MG63 (cell line): ENCODE measurements around the gene IL10RB. TPM values are rescaled to one million over a fixed set of nuclear protein-coding genes. Genes with fewer than 3 reads are reported as not detected.
"Not testable (repeated sequence)": the region's sequence is repeated elsewhere in the genome, so short reads cannot be mapped to it uniquely, and the experiment has no call there.

ENCODE experiments used
- DNase-seq: peaks from one replicate; pipeline ENCODE4 v3.0.0-alpha.2; 2020
- H3K27me3 ChIP-seq: fragments of 250-450 bp; sonication (Bioruptor Pico); 2 replicates; pipeline ENCODE4 v1.5.1; 2020; ENCODE audit warnings: mild to moderate bottlenecking, moderate library complexity
- H3K36me3 ChIP-seq: fragments of 250-450 bp; sonication (Bioruptor Pico); 2 replicates; pipeline ENCODE4 v1.5.1; 2020; ENCODE audit warnings: mild to moderate bottlenecking, moderate library complexity
- H3K4me3 ChIP-seq: fragments of 250-450 bp; sonication (Bioruptor Pico); 2 replicates; pipeline ENCODE4 v1.5.1; 2020; ENCODE audit warnings: mild to moderate bottlenecking, moderate library complexity
- H3K9me3 ChIP-seq: fragments of 250-450 bp; sonication (Bioruptor Pico); 2 replicates; pipeline ENCODE4 v1.5.1; 2020; ENCODE audit warnings: mild to moderate bottlenecking, moderate library complexity
- total RNA-seq: library from RNA; depleted of rRNA; stranded (reverse); fragments of >200 nt; shearing (Covaris generic); gene quantifications from 2 replicates; pipeline ENCODE4 v1.2.3, GENCODE V29; 2014; ENCODE audit warnings: low replicate concordance

Gene IL10RB
- total RNA-seq, 1 experiment from 2014 or later, result 44.5 TPM

DNA sequence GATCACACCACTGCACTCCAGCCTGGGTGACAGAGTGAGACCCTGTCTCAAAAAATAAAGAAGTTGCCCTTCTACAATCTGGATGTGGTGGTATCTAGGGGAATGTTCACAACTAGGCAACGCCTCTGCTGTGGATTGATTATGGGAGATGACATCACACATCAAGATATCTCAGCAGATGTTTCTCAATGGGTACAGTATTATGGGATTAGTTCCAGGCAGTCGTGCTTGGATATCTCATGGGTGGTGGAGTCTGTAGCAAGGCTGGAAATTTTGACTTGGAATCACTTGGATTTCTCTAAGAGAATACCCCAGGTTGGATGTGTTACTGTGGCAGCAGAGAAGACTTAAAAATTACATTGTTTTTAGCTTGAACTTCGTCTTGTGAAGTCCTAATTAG lies 28.7 kb upstream of the IL10RB start:
- no peak overlapping the region for H3K4me3 ChIP-seq
- DNase-seq, result no peak
- no peaks in the 10 kb centered on the region for H3K9me3 ChIP-seq
- no peaks in the 10 kb centered on the region for H3K27me3 ChIP-seq
- no peaks in the 10 kb centered on the region for H3K36me3 ChIP-seq

DNA sequence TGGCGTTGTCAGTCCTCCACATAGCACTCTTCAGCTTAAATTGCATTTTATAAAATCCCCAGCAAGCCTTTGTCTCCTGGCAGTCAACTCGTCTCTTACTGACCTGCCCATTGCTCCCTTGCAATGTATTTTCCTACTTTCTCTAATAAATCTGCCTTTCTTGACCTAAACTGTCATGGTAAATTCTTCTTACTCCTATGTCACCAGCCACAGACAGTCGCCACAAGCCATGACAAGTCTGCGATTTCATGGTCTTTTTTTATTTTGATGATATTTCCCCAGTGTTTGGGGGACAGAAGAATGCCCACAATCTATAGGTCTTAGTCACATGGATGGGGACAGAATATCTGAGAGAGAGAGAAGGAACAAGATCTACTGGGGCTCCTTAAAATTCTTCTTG lies 28.0 kb upstream of the IL10RB start:
- no peak for DNase-seq
- H3K9me3 ChIP-seq, result no peaks in the 10 kb centered on the region
- H3K27me3 ChIP-seq, result no peaks in the 10 kb centered on the region
- no peaks in the 10 kb centered on the region for H3K36me3 ChIP-seq
- no peak overlapping the region for H3K4me3 ChIP-seq

DNA sequence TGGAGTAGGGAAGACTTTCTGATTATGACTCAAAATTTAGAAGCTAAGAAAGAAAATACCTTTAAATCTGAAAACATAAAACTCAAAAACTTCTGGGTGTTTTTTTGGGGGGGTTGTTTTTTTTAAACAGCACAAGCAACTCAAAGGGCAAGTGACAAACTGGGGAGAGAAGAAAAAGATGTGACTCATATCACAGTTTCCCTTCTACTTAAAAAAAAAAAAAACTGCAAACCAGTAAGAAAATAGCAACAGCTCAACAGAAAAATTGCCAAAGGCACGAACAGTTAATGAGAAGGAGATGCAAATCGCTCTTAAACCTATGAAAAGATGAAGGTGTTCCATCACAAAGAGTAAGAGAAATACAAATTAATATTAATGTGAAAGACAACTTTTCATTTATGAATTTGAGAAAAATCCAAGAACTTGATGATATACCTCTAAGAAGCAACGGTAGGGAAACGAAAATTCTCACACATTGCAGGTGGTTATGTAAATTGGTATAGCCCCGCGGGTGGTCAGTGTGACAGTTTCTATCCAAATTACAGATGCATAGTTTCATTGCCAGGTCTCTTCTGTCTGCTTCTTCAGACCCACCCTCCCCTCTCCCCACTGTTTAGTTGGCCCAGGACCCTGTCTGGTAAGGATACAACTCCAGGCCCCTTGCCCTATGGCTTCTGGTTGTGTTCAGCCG lies 27.5 kb upstream of the IL10RB start:
- no peak overlapping the region for H3K4me3 ChIP-seq
- no peaks in the 10 kb centered on the region for H3K9me3 ChIP-seq
- DNase-seq, result no peak
- no peaks in the 10 kb centered on the region for H3K36me3 ChIP-seq
- H3K27me3 ChIP-seq, result no peaks in the 10 kb centered on the region

DNA sequence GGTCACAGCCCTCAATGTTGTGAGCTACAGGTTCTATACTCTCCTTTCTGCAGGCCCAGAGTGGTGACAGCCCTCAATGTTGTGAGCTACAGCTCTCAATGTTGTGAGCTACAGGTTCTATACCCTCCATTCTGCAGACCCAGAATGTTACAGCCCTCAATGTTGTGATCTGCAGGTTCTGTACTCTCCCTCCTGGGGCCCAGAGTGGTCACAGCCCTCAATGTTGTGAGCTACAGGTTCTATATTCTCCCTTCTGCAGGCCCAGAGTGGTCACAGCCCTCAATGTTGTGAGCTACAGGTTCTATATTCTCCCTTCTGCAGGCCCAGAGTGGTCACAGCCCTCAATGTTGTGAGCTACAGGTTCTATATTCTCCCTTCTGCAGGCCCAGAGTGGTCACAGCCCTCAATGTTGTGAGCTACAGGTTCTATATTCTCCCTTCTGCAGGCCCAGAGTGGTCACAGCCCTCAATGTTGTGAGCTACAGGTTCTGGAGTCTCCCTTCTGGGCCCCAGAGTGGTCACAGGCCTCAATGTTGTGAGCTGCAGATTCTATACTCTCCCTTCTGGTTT lies 26.5 kb upstream of the IL10RB start:
- not testable (repeated sequence) for H3K36me3 ChIP-seq, H3K4me3 ChIP-seq, H3K27me3 ChIP-seq, H3K9me3 ChIP-seq, DNase-seq

DNA sequence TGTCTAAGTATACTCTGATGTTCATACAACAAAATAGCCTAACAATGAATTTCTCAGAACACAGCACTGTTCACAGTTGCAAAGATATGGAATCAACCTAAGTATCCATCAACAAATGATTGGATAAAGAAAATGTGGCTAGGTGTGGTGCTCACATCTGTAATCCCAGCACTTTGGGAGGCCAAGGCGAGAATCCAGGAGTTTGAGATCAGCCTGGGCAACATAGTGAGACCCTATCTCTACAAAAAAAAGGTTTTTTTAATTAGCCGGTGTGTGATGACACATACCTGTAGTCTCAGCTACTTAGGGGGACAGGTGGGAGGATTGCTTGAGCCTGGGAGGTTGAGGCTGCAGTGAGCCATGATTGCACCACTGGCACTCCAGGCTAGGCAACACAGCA lies 25.8 kb upstream of the IL10RB start:
- no peaks in the 10 kb centered on the region for H3K36me3 ChIP-seq
- DNase-seq, result no peak
- no peak overlapping the region for H3K4me3 ChIP-seq
- no peaks in the 10 kb centered on the region for H3K27me3 ChIP-seq
- H3K9me3 ChIP-seq, result no peaks in the 10 kb centered on the region

DNA sequence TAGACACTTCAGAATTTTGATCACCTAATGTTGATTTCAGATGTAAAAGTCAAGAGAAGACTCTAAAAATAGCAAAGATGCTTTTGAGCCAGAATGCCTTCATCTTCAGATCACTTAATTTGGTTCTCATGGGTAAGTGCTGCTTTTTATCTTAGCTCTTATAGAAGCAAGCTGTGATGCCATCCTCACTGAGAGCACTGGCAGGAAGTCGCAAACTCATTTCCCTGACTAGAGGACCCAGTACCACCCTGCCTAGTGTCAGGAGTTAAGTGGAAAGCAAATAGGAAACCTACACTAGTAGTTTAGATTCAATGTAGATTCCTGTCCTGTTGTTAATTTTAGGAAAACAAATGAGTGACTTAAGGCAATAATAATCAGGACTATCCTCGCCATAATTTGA lies 24.3 kb upstream of the IL10RB start:
- H3K36me3 ChIP-seq, result peaks cover 2% of the 10 kb centered on the region; the same call in 1 of the 2 replicates
- H3K9me3 ChIP-seq, result no peaks in the 10 kb centered on the region
- H3K4me3 ChIP-seq, result no peak overlapping the region
- no peak for DNase-seq
- no peaks in the 10 kb centered on the region for H3K27me3 ChIP-seq

DNA sequence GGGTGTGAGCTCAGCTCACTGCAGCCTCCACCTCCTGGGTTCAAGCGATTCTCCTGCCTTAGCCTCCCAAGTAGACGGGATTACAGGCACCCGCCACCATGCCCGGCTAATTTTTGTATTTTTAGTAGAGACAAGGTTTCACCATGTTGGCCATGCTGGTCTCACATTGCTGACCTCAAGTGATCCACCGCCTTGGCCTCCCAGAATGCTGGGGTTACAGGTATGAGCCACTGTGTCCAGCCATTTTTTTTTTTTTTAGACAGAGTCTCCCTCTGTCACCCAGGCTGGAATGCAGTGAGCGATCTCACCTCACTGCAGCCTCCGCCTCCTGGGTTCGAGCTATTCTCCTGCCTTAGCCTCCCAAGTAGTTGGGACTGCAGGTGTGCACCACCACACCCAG lies 23.3 kb upstream of the IL10RB start:
- H3K27me3 ChIP-seq, DNase-seq, H3K36me3 ChIP-seq: not testable (repeated sequence)

DNA sequence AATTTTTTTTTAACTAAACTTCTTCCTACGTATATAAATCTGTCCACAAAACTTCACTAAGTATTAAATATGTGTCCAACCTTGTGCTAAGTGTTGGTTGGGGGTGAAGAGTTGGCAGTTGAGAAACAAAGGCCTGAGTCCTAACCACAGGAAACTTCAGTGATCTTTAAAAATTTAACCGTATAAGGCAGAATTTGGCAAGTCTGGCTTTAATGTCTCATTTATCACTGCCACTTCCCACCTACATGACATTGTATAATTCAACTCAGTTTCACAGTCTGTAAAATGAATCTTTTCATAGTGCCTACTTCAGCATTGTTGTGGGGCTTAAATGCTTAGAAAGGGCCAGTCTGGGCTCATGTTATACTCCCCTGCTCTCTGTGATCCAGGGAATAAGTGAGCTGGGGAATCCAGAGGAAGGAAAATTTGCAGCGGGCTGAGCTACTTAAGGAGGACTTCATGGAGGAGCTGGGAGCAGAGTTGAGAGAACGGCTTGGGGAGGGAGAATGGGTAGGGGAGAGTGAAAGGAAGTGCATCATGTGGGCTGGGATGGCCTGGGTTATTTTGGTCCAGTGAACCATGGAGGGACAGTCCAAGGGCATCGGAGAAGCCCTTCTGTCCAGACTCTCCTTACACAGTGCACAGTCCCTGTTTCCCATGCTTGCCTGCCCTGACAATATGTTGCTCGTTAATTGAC lies 21.9 kb upstream of the IL10RB start:
- Histone ChIP-seq H3K36me3 (peaks cover 3% of the 10 kb centered on the region), H3K9me3 (no peaks in the 10 kb centered on the region)
- DNase-seq, result no peak

More for the DNA sequence above, 23.3 kb upstream of the IL10RB start:
- not testable (repeated sequence) for H3K4me3 ChIP-seq, H3K9me3 ChIP-seq

DNA sequence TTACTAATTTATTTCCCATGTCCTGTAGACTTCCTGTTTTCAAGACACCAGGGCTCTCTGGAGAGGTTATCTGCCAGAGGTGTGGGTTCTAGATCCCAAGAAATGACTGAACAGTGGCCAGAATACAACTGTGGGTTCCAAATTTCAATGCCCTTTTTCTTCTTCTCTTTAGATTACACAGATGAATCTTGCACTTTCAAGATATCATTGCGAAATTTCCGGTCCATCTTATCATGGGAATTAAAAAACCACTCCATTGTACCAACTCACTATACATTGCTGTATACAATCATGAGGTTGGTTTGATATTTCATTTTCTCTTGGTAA lies 21.4 kb upstream of the IL10RB start:
- H3K27me3 ChIP-seq, result no peaks in the 10 kb centered on the region
- no peak for DNase-seq

More for the DNA sequence above, 21.9 kb upstream of the IL10RB start:
- H3K27me3 ChIP-seq, result no peaks in the 10 kb centered on the region
- H3K4me3 ChIP-seq, result no peak overlapping the region

DNA sequence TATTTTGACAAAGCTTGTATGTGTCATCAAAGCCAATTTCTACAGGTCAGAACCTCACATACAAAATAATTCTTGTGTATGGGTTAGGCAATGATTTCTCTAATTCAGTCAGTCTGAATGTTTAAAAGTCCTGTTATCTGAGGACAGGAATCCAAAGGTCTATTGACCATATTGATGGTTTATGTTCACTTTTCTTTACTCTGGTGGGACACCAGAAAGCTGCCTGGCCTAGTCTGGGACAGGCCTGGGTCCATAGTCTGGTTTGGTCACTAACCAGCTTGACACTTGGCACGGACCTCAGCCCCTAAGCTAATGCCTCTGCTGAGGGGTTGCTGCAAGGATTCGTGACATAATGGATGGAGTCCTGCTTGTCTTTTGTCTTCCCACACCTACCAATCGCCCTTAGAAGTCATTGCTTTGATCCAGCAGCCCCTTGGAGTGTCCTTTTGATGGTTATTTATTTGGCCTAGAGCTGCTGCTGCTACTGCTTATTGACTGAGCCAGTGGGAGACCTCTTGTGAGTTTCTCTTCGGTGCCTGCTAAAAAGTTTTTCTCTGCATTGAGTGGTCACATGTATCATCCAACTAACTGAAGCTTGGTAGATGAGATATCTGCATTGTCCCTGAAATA lies 20.8 kb upstream of the IL10RB start:
- DNase-seq, result no peak
- Histone ChIP-seq H3K4me3 (no peak overlapping the region), H3K9me3 (no peaks in the 10 kb centered on the region), H3K27me3 (no peaks in the 10 kb centered on the region), H3K36me3 (peaks cover 5% of the 10 kb centered on the region)

More for the DNA sequence above, 21.4 kb upstream of the IL10RB start:
- Histone ChIP-seq H3K36me3 (peaks cover 5% of the 10 kb centered on the region), H3K4me3 (no peak overlapping the region), H3K9me3 (no peaks in the 10 kb centered on the region)

DNA sequence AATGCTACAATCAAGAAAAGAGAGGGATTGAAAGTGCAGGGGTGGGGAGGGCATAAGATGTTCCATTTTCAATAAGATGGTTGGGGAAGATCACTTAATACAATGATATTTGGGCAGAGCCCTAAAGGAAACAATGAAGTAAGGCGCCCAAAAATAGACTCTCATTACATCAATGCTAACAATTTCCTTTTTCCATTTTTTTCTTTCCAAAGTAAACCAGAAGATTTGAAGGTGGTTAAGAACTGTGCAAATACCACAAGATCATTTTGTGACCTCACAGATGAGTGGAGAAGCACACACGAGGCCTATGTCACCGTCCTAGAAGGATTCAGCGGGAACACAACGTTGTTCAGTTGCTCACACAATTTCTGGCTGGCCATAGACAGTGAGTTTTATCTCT lies 19.7 kb upstream of the IL10RB start:
- Histone ChIP-seq H3K9me3 (no peaks in the 10 kb centered on the region), H3K27me3 (no peaks in the 10 kb centered on the region), H3K4me3 (no peak overlapping the region), H3K36me3 (peaks cover 5% of the 10 kb centered on the region)
- no peak for DNase-seq

DNA sequence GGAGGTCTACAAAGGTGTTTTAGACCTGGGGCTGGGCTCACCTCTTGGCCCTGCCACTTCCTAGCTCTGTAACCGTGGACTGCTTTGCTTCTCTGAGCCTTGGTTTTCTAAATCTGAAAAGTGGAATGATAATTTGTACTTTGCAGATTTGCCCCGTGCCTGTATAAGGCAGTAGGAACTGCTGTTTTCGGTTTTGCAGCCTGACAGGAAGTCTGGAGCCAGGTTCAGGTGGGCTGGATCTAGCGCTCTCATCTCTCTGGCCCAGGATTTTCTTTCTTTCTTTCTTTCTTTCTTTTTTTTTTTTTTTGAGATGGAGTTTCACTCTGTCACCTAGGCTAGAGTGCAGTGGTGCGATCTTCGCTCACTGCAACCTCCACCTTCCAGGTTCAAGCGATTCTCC lies 19.2 kb upstream of the IL10RB start:
- Histone ChIP-seq H3K9me3 (no peaks in the 10 kb centered on the region), H3K36me3 (peaks cover 5% of the 10 kb centered on the region)
- no peak for DNase-seq

DNA sequence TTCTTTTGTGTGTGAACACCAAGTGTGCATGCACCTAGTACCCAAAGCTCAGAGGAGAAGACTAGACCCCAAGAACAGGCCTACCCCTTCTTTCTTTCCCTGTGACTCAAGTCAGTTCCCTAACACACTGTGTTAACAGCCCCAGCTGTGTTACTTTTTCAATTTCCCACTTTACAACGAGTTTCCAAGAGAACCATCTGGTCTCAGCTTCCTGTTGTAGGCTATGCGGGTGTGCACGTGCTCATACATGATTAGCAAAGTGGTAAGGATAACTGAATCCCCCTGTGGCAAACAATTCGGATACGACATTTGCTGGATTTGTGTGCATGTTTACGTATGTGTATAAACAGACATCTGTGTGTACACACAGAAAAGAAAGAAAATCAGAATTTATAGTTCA lies 18.6 kb upstream of the IL10RB start:
- Histone ChIP-seq H3K9me3 (no peaks in the 10 kb centered on the region), H3K4me3 (no peak overlapping the region), H3K36me3 (peaks cover 9% of the 10 kb centered on the region), H3K27me3 (no peaks in the 10 kb centered on the region)
- no peak for DNase-seq

More for the DNA sequence above, 19.2 kb upstream of the IL10RB start:
- Histone ChIP-seq H3K27me3 (no peaks in the 10 kb centered on the region), H3K4me3 (no peak overlapping the region)

DNA sequence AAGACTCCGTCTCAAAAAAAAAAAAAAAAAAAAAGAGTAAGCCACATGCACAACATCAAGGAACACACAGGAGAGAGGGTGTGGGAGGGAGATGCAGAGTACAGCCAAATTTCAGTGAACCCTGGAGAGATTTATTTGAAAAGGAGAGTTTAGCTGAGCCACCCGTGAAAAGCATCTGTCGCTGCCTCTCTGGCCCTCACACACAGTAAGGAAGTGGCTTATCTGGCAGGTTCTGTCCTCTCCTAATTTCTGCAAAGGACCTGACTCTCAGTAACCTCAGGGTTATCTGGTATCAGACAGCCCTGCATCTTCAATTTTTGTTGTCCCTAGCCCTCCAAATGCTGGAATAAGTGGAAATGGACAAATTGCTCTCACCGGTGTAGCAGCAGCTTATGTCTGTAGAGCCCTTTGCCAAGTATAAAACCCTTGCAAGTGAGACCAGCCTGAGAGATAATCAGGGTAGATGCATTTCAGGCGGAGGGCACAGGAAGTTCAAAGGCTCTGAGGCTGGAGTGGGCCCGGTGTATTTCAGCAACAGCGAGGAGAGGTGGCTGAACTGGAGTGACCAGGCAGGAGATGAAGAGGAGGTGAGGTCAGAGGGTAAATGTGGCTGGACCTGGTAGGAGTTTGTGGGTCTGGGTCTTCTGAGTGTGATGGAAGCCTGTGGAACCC lies 16.7 kb upstream of the IL10RB start:
- no peaks in the 10 kb centered on the region for H3K9me3 ChIP-seq
- H3K4me3 ChIP-seq, result no peak overlapping the region
- H3K36me3 ChIP-seq, result peaks cover 9% of the 10 kb centered on the region
- H3K27me3 ChIP-seq, result no peaks in the 10 kb centered on the region
- DNase-seq, result no peak

DNA sequence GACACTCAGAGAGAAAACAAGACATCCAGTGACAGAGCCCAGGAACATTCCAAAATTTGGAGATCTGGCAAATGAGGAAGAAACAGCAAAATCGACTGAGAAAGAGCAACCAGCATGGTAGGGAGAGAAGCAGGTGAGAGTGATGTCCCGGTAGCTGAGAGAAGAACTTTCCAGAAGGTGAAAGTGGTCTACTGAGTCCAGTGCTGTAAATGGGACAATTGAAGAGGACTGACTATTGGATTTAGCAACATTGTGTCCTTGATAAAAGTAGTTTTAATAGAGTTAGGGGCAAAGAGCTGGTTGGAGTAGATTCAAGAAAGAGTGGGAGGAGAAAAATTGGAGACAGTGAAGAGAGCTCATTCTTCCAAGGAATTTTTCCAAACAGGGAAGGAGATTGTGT lies 15.0 kb upstream of the IL10RB start:
- Histone ChIP-seq H3K4me3 (no peak overlapping the region), H3K27me3 (no peaks in the 10 kb centered on the region), H3K9me3 (no peaks in the 10 kb centered on the region), H3K36me3 (peaks cover 9% of the 10 kb centered on the region)
- DNase-seq, result no peak

DNA sequence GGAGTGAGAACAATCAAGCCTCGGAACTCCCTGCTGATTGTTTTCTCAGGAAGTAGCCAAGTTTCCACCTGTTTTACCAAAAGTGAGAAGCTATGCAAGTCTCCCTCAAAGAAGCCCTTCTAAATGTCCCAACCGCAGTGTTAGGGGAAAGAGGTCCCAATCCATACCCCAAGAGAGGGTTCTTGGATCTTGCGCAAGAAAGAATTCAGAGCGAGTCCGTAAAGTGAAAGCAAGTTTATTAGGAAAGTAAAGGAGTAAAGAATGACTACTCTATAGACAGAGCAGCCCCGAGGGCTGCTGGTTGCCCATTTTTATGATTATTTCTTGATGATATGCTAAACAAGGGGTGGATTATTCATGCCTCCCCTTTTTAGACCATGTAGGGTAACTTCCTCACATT lies 12.8 kb upstream of the IL10RB start:
- H3K27me3 ChIP-seq, DNase-seq: not testable (repeated sequence)
- peaks cover 10% of the 10 kb centered on the region; the same call in 1 of the 2 replicates for H3K36me3 ChIP-seq

DNA sequence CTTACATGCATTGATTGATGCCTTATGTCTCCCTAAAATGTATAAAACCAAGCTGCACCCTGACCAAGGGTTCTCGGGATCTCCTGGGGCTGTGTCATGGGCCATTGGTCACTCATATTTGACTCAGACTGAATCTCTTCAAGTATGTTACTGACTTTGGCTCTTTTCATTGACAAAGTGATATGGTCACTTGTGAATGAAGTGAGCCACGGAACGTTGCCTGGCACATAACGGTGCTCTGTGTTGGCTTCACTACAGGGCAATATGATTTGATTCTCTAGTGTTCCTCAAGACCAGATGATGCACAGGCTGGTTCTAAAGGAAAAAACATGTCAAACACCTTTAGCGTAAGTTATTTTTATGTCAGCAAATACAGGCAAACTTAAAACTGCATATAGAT lies 11.4 kb upstream of the IL10RB start:
- Histone ChIP-seq H3K9me3 (no peaks in the 10 kb centered on the region), H3K4me3 (no peak overlapping the region), H3K36me3 (peaks cover 8% of the 10 kb centered on the region; the same call in 1 of the 2 replicates), H3K27me3 (no peaks in the 10 kb centered on the region)
- DNase-seq, result no peak

More for the DNA sequence above, 12.8 kb upstream of the IL10RB start:
- H3K4me3 ChIP-seq, H3K9me3 ChIP-seq: not testable (repeated sequence)
